Measurements from ENCODE around the gene MR1.

Gene MR1

GRCh38 chr1:181014477-181015250 is 19.1 kb upstream of the MR1 start:
- TF ChIP-seq TAF1 (IDR thresholded peaks at IDR 0.05; ENCODE audit: borderline replicate concordance, low read depth, low read length) (no peak), POLR2AphosphoS5 (IDR thresholded peaks at IDR 0.05; ENCODE audit: low read depth, low read length) (no peak), POLR2A (IDR thresholded peaks at IDR 0.05; ENCODE audit: low read depth, low read length) (no peak)
- FAIRE-seq (peak; percentile 77), DNase-seq (ENCODE audit: insufficient read length) (no peak)

GRCh38 chr1:181015251-181015615 is 18.6 kb upstream of the MR1 start:
- FAIRE-seq: no peak
- no peak for DNase-seq (ENCODE audit: insufficient read length)

GRCh38 chr1:181016563-181016962 is 17.2 kb upstream of the MR1 start:
- FAIRE-seq (no peak), DNase-seq (ENCODE audit: insufficient read length) (no peak)
- TF ChIP-seq POLR2A (IDR thresholded peaks at IDR 0.05; ENCODE audit: low read depth, low read length) (no peak), POLR2AphosphoS5 (IDR thresholded peaks at IDR 0.05; ENCODE audit: low read depth, low read length) (no peak)

More at GRCh38 chr1:181015251-181015615, 18.6 kb upstream of the MR1 start:
- TF ChIP-seq POLR2A (IDR thresholded peaks at IDR 0.05; ENCODE audit: low read depth, low read length) (no peak), POLR2AphosphoS5 (IDR thresholded peaks at IDR 0.05; ENCODE audit: low read depth, low read length) (no peak), TAF1 (IDR thresholded peaks at IDR 0.05; ENCODE audit: borderline replicate concordance, low read depth, low read length) (no peak)

- DNase-seq (ENCODE audit: insufficient read length): no peak
- FAIRE-seq: peak; percentile 21
- TF ChIP-seq POLR2AphosphoS5 (IDR thresholded peaks at IDR 0.05; ENCODE audit: low read depth, low read length) (no peak), TAF1 (IDR thresholded peaks at IDR 0.05; ENCODE audit: borderline replicate concordance, low read depth, low read length) (no peak), POLR2A (IDR thresholded peaks at IDR 0.05; ENCODE audit: low read depth, low read length) (no peak)
Measured at GRCh38 chr1:181018901-181019681, 14.7 kb upstream of the MR1 start.

- TF ChIP-seq POLR2AphosphoS5 (IDR thresholded peaks at IDR 0.05; ENCODE audit: low read depth, low read length): no peak
- TF ChIP-seq TAF1 (IDR thresholded peaks at IDR 0.05; ENCODE audit: borderline replicate concordance, low read depth, low read length): no peak
- TF ChIP-seq POLR2A (IDR thresholded peaks at IDR 0.05; ENCODE audit: low read depth, low read length): no peak
- FAIRE-seq: no peak
- DNase-seq (ENCODE audit: insufficient read length): no peak
Measured at GRCh38 chr1:181021159-181021558, 12.6 kb upstream of the MR1 start.

DNA sequence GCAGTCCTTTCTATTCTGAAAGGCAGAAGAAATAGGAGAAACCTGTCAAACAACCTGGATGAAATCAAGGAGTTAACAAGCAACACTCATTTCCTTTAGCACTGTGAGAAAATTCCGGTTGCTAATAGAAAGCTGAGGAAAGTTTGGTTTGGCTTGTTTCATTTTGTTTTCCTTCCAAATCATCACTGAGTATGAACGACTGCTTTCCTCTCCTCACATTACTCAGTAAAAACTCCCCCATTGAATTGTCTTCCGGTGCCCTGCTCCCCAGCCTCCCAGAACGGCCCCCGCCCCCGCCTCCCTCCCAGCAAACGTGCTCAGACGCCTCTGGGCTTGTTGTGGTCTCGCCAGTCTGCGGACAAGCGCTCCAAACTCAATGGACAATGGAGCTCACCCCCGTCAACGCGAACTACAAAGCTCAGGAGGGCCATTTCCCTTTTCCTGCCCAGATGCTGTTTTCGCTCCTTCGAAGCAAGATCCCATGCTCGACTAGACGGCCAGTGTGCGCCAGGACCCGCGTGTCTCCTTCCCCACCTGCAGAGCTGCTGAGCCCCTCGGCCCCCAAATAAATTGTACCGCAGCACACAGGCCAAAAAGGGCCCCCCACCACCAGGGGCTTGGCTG is 11.9 kb upstream of the MR1 start:
- DNase-seq (ENCODE audit: insufficient read length): peak; percentile 55
- peak; percentile 60 for TF ChIP-seq POLR2A (IDR thresholded peaks at IDR 0.05; ENCODE audit: low read depth, low read length)
- peak; percentile 31; the same call in 1 of the 2 replicates for TF ChIP-seq TAF1 (IDR thresholded peaks at IDR 0.05; ENCODE audit: borderline replicate concordance, low read depth, low read length)
- no peak for TF ChIP-seq POLR2AphosphoS5 (IDR thresholded peaks at IDR 0.05; ENCODE audit: low read depth, low read length)
- peak; percentile 61 for FAIRE-seq

- DNase-seq (ENCODE audit: insufficient read length) (no peak), FAIRE-seq (no peak)
- no peak for TF ChIP-seq POLR2AphosphoS5 (IDR thresholded peaks at IDR 0.05; ENCODE audit: low read depth, low read length)
- no peak for TF ChIP-seq TAF1 (IDR thresholded peaks at IDR 0.05; ENCODE audit: borderline replicate concordance, low read depth, low read length)
- TF ChIP-seq POLR2A (IDR thresholded peaks at IDR 0.05; ENCODE audit: low read depth, low read length): no peak
Measured at GRCh38 chr1:181023265-181024057, 10.3 kb upstream of the MR1 start.

- TF ChIP-seq POLR2AphosphoS5 (IDR thresholded peaks at IDR 0.05; ENCODE audit: low read depth, low read length): no peak
- no peak for TF ChIP-seq TAF1 (IDR thresholded peaks at IDR 0.05; ENCODE audit: borderline replicate concordance, low read depth, low read length)
- no peak for TF ChIP-seq POLR2A (IDR thresholded peaks at IDR 0.05; ENCODE audit: low read depth, low read length)
- DNase-seq (ENCODE audit: insufficient read length) (no peak), FAIRE-seq (no peak)
Measured at GRCh38 chr1:181028196-181028595, 5.6 kb upstream of the MR1 start.

- no peak for DNase-seq (ENCODE audit: insufficient read length)
- no peak for TF ChIP-seq TAF1 (IDR thresholded peaks at IDR 0.05; ENCODE audit: borderline replicate concordance, low read depth, low read length)
- TF ChIP-seq POLR2A (IDR thresholded peaks at IDR 0.05; ENCODE audit: low read depth, low read length): no peak
- TF ChIP-seq POLR2AphosphoS5 (IDR thresholded peaks at IDR 0.05; ENCODE audit: low read depth, low read length): no peak
- FAIRE-seq: peak; percentile 67
Measured at GRCh38 chr1:181028615-181029014, 5.2 kb upstream of the MR1 start.

DNA sequence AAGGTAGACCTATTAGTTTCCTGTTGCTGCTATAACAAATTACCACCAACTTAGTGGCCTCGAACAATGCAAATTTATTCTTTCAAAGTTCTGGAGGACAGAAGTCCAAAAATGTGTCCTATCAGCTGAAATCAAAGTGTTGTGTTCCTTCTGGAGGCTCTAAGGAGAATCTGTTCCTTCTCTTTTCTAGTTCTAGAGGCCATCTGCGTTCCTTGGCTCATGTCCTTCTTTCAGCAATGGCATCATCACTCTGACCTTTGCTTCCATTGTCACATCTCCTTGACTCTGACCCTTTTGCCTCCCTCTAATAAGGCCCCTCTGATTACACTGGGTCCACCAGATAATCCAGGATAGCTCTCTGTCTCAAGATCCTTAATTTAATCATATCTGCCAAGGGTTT is 1.2 kb upstream of the MR1 start:
- no peak for DNase-seq (ENCODE audit: insufficient read length)
- TF ChIP-seq POLR2AphosphoS5 (IDR thresholded peaks at IDR 0.05; ENCODE audit: low read depth, low read length): no peak
- no peak for TF ChIP-seq TAF1 (IDR thresholded peaks at IDR 0.05; ENCODE audit: borderline replicate concordance, low read depth, low read length)
- TF ChIP-seq POLR2A (IDR thresholded peaks at IDR 0.05; ENCODE audit: low read depth, low read length): no peak
- no peak for FAIRE-seq

All from GM12892 (cell line).